Nephron progenitor cell (in vitro differentiated cells): ENCODE measurements around the gene TMEM8B.

Experiments
- DNase-seq: peaks from one replicate; pipeline ENCODE4 v3.0.0; 2021
- H3K27ac Mint-ChIP-seq: 2 replicates; pipeline ENCODE4 v1.8.0; 2021; ENCODE audit warnings: mild to moderate bottlenecking, moderate library complexity, mixed read lengths
- H3K27me3 Mint-ChIP-seq: 2 replicates; pipeline ENCODE4 v1.8.0; 2021; ENCODE audit warnings: mild to moderate bottlenecking, low read depth, mixed read lengths; ENCODE audit not compliant: poor library complexity
- H3K36me3 Mint-ChIP-seq: 2 replicates; pipeline ENCODE4 v1.8.0; 2021; ENCODE audit warnings: low read depth, mixed read lengths
- H3K4me1 Mint-ChIP-seq: 2 replicates; pipeline ENCODE4 v1.8.0; 2021; ENCODE audit warnings: mixed read lengths
- H3K4me3 Mint-ChIP-seq: 2 replicates; pipeline ENCODE4 v1.8.0; 2021; ENCODE audit warnings: mild to moderate bottlenecking, moderate library complexity, mixed read lengths
- H3K9me3 Mint-ChIP-seq: 2 replicates; pipeline ENCODE4 v1.8.0; 2021; ENCODE audit warnings: mild to moderate bottlenecking, moderate library complexity, mixed read lengths
- CTCF ChIP-seq: fragments of 200-600 bp; sonication (generic); IDR thresholded peaks from 2 replicates; pipeline ENCODE4 v1.5.0; 2021; ENCODE audit warnings: antibody characterized with exemption

TMEM8B gene

GRCh38 chr9:35836595-35836994 lies 7.6 kb downstream of the TMEM8B start:
- Mint-ChIP-seq H3K4me1 (peaks cover 45% of the 10 kb centered on the region), H3K27ac (no peak overlapping the region), H3K36me3 (peaks cover 16% of the 10 kb centered on the region), H3K27me3 (peaks cover 19% of the 10 kb centered on the region), H3K9me3 (no peaks in the 10 kb centered on the region), H3K4me3 (no peak overlapping the region)
- DNase-seq = no peak
- TF ChIP-seq CTCF = no peak

GRCh38 chr9:35839926-35840325 lies 10.9 kb downstream of the TMEM8B start:
- no peak for TF ChIP-seq CTCF
- Mint-ChIP-seq H3K9me3 (no peaks in the 10 kb centered on the region), H3K27me3 (peaks cover 20% of the 10 kb centered on the region), H3K27ac (no peak overlapping the region), H3K4me1 (peaks cover 11% of the 10 kb centered on the region), H3K36me3 (peaks cover 34% of the 10 kb centered on the region), H3K4me3 (no peak overlapping the region)
- no peak for DNase-seq

- Mint-ChIP-seq H3K4me1 (peaks cover 7% of the 10 kb centered on the region), H3K9me3 (no peaks in the 10 kb centered on the region), H3K4me3 (no peak overlapping the region), H3K27me3 (peaks cover 31% of the 10 kb centered on the region), H3K27ac (no peak overlapping the region), H3K36me3 (peaks cover 32% of the 10 kb centered on the region)
- DNase-seq = no peak
- TF ChIP-seq CTCF = no peak
Observed at GRCh38 chr9:35840881-35841644, 12.0 kb downstream of the TMEM8B start.

- Mint-ChIP-seq H3K4me3 (no peak overlapping the region), H3K4me1 (peaks cover 7% of the 10 kb centered on the region), H3K27ac (no peak overlapping the region), H3K36me3 (peaks cover 32% of the 10 kb centered on the region), H3K9me3 (no peaks in the 10 kb centered on the region), H3K27me3 (peaks cover 36% of the 10 kb centered on the region)
- no peak for TF ChIP-seq CTCF
- DNase-seq = no peak
Observed at GRCh38 chr9:35841645-35841900, 12.5 kb downstream of the TMEM8B start.

- Mint-ChIP-seq H3K36me3 (peaks cover 38% of the 10 kb centered on the region), H3K27ac (peak overlapping the region; percentile 37), H3K4me1 (peaks cover 7% of the 10 kb centered on the region), H3K4me3 (no peak overlapping the region), H3K9me3 (no peaks in the 10 kb centered on the region), H3K27me3 (peaks cover 41% of the 10 kb centered on the region)
- no peak for DNase-seq
- TF ChIP-seq CTCF = no peak
Observed at GRCh38 chr9:35842020-35842745, 13.2 kb downstream of the TMEM8B start.

GRCh38 chr9:35842795-35843194 lies 13.8 kb downstream of the TMEM8B start:
- Mint-ChIP-seq H3K36me3 (peaks cover 44% of the 10 kb centered on the region), H3K27ac (no peak overlapping the region), H3K9me3 (no peaks in the 10 kb centered on the region), H3K27me3 (peaks cover 45% of the 10 kb centered on the region), H3K4me3 (no peak overlapping the region), H3K4me1 (peaks cover 7% of the 10 kb centered on the region)
- DNase-seq = no peak
- TF ChIP-seq CTCF = no peak
